T-helper 22 cell (primary cell): ENCODE data around the gene RFLNA.

Source experiments
- DNase-seq: peaks from one replicate; pipeline ENCODE4 v3.0.0-alpha.2; 2020; ENCODE audit warnings: low read depth

RFLNA gene

DNA sequence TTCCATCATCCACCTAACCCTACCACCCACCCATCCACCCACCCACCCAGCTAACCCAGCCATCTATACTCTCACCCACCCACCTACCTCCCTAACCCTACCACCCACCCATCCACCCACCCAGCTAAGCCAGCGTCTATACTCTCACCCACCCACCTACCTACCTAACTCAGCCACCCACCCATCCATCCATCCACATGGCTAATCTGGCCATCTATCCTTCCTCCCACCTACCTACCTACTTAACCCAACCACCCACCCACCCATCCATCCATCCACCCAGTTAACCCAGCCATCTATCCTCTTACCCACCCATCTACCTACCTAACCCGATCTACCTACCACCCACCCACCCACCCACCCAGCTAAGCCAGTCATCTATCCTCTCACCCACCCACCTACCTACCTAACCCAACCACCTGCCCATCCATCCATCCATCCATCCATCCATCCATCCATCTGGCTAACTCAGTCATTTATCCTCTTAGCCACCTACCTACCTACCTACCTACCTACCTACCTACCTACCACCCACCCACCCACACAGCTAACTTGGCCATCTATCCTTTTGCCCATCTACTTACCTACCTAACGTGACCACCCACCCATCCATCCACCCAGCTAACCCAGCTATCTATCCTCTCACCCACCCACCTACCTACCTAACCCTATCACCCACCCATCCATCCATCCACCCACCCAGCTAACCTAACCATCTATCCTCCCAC is 44.1 kb downstream of the RFLNA start:
- DNase-seq: no peak

DNA sequence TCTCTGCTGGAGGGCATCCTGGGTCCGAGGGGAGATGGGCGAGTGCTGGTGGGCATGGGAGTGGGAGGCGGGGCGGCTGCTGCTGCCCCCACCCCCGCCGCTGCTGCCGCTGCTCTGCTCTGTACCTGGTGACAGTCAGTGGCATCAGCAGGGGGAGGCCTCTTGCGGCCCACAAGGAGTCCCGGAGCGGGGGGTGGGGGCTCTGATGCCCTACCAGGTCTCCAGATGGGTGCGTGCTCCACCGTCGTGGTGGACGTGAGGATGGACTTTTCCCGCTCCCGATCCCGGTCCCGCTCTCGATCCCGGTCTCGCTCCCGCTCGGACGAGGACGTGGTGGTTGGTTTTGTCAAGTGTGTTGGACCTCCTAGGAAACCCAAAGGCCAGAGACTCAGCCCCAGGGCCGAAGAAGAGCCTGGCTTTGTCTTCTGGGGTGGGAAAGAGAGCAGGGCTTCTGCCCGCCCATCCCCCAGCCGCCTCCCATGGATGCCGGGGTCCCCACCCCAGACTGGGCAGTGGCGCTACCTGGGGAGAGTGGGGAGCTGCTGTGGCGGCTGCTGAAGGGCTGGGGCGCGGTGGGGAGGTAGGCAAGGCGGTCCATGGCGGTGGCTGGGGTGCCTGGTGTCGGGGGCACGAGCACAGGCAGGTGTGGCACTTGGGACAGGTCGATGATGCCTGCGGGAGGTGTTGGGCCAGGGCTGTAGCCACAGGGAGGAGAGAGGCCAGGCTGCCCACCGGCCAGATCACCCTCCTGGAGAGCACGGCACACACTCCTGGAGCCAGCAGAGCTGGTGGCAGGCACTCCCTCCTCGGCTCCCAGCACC is 45.4 kb downstream of the RFLNA start:
- no peak for DNase-seq

DNA sequence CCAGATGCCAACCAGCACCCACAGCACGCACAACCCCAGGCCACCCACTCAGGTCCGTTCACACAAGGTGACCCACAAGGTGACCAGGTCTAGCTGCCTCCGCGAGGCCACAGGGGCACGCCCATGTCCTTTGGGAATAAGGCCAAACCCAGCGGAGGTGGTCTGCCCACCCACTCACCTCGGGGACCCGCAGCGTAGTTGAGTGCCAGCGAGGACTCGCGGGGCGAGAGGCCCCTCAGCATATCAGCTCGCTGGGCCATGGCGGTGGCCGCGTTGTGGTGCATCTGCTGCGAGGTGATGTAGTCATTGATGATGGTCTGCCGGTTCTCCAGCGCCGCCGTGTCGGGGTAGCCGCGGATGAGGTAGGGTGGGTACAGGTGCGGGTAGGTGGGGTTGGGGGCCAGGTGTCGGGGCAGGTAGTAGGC is 46.8 kb downstream of the RFLNA start:
- no peak for DNase-seq

DNA sequence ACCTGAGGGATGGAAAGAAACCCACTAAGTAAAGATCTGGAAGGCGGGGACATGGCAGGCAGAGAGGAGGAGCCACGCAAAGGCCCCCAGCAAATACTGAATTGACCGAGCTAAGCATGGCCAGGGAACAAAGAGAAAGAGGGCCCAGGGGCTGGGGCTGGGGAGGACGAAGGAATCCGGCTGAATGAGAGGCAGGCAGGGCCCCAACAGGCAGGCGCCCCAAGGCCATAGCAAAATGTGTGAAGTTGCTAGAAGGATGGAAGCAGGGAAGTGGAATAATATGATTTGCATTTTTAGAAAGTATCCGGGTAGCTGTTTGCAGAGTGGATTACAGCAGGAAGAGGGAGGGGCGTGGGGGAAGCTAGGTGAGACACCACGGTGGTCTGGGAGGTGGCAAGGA is 49.1 kb downstream of the RFLNA start:
- DNase-seq: no peak

DNA sequence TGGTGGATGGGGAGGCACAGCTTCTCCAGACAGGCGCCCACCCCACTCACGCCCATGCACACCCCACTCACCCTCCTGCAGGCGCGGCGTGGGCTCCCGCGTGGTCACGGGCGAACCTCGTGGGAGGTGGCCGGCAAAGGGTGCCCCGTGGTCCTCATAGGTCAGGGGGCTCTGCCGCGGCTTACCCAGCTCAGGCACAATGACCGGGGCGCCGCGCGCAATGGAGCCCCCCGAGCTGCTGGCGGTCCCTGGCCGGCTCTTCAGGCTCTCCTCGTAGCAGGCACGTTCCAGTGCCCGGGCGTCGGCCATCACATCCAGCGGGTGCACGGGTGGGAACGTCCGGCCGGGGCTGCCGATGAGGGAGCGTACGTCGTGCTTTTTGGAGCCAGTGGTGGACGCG is 49.6 kb downstream of the RFLNA start:
- DNase-seq: no peak

DNA sequence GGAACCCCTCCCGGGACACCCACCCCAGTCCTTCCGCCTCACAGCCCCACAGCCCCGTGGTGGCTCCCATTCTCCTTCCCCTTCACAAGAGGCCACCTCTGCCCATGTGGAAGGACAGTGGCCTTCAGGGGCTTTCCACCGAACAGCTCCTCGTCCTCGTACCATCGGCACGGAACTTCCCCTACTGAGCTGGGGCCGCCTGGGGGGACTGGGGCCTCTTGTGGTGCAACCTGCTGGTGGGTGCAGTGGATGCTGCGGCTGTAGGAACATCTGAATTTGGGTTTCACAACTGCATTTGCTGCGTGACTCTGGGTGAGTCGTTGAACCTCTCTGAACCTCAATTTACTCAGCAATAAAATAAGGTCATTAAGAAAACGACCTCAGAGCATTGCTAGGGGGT is 50.9 kb downstream of the RFLNA start:
- no peak for DNase-seq

DNA sequence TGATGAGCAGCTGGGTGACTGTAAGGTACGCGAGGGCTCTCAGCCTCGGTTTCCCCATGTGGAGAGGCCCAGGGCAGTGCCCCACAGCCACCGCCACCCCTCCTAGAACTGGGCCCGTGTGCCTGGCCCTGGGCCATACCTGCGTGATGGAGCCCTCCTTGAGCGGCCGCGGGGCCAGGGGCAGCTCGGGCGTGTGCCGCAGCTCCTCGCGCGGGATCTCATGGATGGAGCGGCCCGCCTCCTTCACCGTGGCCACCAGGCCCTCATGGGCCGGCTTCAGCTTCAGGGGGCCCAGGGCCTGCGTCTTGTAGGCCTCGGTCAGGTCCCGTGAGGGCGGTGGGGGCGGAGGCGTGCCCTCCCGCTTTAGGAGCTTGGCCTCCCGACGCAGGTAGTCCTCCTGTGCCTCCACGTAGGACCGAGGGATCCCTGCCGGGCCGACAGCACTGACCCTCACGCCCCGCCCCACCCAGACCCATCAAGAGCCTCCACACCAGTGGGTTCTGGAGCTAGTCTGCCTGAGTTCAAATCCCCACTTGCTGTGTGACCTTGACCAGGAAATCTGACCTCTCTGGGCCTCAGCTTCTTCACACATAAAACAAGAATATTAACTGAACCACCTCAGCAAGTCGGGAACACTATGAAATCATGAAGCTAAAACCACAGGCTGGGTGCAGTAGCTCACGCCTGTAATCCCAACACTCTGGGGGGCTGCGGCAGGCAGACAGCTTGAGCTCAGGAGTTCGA is 51.7 kb downstream of the RFLNA start:
- no peak for DNase-seq

DNA sequence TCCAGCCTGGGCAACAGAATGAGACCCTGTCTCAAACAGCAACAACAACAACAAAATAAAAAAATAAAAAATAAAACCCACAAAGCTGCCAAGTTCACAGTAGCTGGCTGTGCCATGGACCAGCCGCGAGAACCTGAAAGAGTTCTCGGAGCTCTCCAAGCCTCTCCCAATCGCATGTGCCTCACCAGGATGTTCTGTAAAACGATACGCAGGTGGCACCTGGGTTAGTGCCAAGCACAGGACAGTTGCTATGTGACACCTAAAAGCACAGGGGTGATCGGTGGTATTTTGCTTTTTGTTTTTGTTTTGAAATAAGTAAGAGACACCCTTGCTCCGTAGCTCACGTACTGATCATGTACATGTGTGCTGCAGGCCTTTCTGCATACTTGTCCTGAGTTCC is 52.4 kb downstream of the RFLNA start:
- DNase-seq: no peak

DNA sequence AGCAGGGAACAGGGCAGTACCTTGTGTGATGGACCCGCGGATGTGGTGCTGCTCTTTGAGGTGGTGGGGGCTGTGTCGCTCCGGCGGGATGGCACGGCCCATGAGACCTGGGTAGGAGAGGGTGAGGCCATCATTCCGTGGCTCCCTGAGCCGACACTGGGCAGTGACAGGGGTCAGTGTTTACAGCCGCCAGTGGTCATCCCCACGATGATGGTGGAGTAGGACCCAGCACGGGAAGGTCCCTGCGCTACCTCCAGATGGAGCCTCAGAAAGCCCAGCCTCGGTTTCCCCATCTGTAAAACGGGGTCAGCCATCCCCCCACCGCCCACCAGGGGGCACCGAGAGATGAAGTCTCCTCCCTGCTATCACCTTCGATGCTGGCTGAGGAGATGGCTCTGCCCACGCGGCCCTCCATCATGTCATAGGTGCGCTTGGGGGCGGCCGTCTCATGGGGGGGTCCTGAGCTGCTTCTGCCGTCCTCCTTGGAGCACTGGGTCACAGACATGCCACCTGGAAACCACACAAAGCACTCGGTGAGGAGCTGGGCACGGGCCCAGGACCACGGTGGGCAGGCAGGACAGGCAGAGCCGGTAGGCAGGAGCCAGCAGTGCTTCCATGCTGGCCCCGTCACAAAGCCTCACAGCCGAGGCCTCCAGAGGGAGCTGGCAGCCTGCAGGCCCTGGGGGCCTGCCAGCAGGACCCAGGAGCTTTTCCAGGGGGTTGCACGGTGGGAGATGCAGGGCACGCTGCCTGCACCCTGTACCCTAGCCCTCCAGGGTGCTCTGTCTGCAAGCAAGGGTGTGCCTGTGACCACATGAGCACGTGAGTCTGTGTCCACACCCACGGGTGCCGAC is 53.1 kb downstream of the RFLNA start:
- no peak for DNase-seq

DNA sequence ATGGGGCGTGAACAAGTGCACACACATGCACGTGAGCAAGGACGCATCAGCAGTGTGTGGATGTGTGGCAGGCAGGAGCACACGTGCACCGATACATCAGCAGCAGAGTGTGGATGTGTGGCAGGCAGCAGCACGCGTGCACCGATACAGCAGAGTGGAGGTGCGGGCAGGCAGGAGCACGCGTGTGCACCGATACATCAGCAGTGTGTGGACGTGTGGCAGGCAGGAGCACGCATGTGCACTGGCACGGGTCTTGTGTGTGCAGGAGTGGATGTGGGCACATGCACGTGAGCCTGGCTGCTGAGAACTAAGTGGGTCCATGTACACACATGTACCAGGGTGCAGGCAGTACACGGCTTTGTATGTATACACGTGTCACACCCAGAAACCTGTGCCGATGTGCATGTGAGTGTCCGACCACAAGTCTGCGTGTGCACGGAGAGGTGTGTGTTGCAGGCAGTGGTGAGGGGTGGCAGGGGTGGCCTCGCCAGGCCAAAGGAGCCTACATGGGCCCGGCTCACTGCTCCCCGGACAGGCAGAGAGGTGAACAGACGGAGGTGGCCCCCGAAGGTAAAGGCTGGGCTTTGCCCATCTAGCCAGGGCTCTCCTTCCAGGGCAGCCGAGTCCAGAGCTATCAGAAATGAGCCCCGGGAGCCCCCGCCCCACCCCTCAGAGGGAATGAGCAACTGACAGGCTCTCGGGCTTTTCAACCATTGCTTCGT is 53.9 kb downstream of the RFLNA start:
- no peak for DNase-seq

DNA sequence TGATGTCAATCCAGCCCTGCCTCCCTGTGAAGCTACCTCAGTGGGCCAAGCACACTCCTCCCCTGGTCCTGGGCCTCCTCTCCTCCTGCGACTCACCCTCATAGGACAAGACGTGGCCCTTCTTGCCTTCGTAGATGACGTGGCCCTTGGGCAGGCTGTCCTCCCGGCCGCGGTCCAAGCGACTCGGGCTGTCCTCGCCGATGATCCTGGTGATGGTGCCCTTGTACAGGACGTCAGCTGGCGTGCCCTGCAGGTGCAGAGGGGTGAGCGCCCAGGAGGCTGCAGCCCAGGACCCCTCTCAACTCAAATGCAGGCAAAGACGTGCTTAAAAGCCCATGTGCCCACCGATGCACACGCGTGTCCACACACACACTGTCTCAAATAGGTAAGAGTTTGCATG is 55.6 kb downstream of the RFLNA start:
- DNase-seq: no peak

DNA sequence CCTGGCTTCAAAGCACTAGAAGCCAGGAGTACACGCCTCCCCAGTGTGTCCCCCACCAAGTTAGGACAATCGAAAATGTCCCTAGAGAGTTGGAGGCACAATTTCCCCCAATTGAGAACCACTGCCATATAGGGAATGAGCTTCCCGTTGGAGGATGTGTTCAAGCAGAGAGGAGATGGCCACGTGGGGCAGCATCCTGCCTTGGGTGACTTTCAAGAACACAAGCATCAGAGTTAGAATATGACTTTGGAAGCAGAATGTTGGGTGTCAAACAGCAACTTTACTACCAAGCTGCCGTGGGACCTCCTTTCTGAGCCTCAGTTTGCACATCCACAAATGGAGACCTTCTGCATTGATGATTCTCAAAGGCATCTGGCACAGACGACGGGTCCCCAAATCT is 56.5 kb downstream of the RFLNA start:
- DNase-seq: no peak

DNA sequence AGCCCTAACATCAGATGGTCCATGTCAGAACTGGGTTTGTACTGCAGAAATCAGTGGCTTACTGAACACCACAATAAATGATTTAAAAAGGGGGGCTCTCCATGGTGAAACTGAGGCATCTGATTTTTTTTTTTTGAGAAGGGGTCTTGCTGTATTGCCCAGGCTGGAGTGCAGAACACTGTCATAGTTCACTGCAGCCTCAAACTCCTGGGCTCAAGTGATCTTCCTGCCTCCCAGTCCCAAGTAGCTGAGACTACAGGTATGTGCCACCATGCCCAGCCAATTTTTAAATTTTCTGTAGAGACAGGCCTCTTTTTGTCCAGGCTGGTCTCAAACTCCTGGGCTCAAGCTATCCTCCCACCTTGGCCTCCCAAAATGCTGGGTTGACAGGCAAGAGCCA is 57.4 kb downstream of the RFLNA start:
- no peak for DNase-seq

DNA sequence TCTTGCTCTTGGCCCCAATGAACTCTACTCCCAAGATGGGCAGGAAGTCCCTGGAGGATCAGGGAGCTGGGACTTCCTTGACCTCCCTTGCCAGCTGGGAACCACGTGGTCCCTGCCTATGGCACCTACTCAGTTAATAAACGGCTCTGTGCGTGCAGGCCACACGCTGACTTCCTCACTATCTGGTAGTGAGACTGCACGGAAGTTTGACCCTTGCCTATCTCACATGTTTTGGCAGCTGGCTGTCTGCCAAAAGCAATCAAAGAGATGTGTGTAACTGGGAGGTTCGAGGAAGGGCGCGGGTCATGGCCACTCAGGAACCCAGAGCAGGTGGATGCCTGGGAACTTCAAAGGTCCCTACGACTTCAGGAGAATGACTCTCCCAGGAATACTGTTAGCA is 57.9 kb downstream of the RFLNA start:
- no peak for DNase-seq

DNA sequence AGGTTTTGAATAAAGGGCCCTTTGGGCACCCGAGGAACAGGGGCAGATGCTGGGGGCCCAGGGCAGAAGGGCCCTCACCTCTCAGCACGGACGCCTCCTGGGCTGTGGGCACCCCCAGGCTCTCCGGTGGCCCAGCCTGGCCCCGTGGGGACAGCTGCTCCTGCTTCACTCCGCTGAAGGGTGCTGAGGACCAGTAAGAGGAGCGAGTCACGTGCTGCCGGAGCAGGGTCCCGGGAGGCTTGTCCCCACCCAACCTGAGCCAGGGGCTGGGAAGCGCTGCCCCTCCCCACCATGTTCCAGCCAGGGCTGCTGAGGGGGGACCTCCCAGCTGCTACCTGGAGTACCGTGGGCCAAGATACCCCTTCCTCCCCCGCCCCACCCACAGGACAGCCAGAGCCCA is 59.5 kb downstream of the RFLNA start:
- DNase-seq: no peak

DNA sequence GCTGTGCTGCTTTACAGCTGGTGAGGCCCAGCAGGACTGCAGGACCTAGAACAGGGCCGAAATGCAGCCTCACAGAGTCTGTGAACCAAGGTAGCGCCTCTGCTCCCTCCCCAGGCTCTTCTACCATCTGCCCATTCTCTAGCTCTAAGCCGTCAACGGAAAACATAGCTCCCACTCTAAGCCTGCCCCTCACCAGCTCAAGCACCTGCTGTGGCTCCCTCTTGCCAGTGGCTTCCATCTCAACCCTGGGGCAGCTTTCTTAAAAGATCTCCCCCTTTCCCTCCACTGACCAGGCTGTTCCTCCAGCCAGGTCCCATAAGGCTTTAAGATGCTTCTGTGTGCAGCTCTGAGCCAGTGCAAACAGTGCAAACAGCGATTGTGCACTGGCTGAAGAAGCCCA is 61.3 kb downstream of the RFLNA start:
- no peak for DNase-seq

DNA sequence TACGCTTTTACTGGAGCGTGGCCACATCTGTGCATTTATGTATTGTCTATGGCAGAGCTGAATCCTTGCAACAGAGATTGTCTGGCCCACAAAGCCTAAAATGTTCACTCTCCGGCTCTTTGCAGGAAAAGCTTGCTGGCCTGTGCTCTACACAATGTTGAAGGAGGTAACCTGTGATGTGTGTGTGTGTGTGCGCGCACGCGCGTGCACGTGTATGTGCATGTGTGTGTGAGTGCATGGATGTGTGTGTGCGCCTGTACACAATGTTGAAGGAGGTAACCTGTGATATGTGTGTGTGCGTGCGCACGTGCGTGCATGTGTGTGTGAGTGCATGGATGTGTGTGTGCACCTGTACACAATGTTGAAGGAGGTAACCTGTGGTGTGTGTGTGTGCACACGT is 62.7 kb downstream of the RFLNA start:
- DNase-seq: no peak

DNA sequence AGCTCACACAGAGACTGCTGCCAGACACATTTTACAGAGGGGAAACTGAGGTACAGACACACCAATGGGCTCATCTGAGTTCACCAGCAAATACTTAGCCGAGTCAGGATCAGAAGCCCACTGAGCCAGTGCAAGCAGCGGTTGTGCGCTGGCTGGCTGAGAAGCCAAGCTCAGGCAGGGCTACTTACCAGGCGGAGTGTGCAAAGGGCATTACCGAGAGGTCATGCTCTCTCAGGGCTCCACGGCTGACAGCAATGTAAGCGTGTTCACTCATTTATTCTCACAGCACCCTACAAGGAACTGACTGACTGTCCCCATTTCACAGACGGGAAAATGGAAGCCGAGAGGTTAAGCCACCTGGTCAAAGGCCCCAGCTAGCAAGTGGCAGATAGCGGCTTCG is 63.7 kb downstream of the RFLNA start:
- DNase-seq: no peak

DNA sequence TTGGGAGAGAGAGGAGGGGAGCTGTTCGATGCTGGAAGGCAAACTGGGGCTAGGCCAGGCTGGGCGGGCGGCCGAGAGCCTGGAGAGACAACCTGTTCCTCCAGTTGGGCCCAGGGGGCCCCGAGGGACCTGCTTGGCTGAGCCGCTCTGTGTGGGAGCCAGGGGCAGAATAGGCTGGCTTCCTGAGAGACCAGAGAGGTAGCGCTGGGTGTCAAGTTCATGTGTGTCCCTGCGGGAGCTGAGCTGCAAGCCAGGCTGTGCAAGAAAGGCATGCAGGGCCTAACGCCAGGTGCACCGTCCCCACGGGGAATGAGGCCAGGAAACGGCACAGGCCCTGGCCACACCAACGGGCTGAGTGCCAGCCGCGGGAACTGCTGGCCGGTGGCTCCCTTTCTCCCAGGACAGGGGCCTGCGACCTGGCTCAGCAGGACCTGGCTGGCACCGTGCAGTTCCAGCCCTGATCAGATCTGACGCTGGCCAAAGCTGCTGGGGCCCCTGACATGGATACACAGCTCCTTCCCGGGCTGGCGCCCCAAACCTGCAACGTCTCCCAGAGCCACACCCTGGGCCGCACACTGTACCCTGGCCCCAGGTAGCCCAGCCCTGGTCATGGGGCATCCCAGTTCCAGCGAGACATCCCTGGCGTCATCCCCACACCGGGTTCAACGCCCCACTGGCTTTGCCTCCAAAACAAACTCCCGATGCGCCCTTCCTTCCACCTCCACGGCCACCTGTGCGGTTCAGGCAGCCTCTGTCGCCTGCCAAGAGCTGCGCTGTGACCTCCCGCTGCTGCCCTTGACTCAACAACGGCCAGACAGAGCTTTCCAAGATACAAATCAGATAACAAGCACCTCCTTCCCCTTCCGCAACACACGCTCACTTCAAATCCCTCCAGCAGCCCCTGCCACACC is 65.0 kb downstream of the RFLNA start:
- DNase-seq: no peak
